Transverse colon (tissue), 3 donors: ENCODE results near the gene SLC2A13.
"Not testable (repeated sequence)": the region's sequence is repeated elsewhere in the genome, so short reads cannot be mapped to it uniquely, and the experiment has no call there.

Source experiments
- CTCF ChIP-seq, 5 experiments: fragments of 200-600 bp in 3 of 5; fragments of 450-650 bp in 2 of 5; sonication (generic) in 3 of 5; IDR thresholded peaks; 1 replicate in 2 of 5; 2 replicates in 3 of 5; pipeline ENCODE4 v1.5.1; 2016 to 2017; ENCODE audit warnings: antibody characterized with exemption in 5 of 5, inconsistent platforms in 3 of 5, mild to moderate bottlenecking in 2 of 5, moderate library complexity in 1 of 5
- EP300 ChIP-seq: sonication (generic); formaldehyde crosslinking; IDR thresholded peaks from one replicate; pipeline ENCODE4 v1.6.1; 2017; ENCODE audit warnings: antibody characterized with exemption, low read depth
- POLR2A ChIP-seq: fragments of 450-650 bp; IDR thresholded peaks from one replicate; pipeline ENCODE4 v1.6.1; 2016; ENCODE audit warnings: antibody characterized with exemption, mild to moderate bottlenecking, moderate library complexity

GRCh38 chr12:39893388-39893787 is 212.5 kb downstream of the SLC2A13 start:
- TF ChIP-seq CTCF (IDR thresholded peaks at IDR 0.05); EP300; POLR2A: not testable (repeated sequence)
